C4-2B (cell line): ENCODE data around the gene KAT7.
A peak's percentile ranks its signal among the peaks of the same experiment; 100 is the strongest.

Experiments
- H3K27ac ChIP-seq: fragments of 450-650 bp; 2 replicates; pipeline ENCODE4 v1.5.1; 2017
- ZFX ChIP-seq: fragments of 450-650 bp; IDR thresholded peaks from 2 replicates; pipeline ENCODE4 v1.6.1; 2017
- TF ChIP-seq, protein P1 (sequence below): fragments of 450-650 bp; conservative IDR thresholded peaks from 2 replicates; pipeline ENCODE4 v1.5.1; 2017; ENCODE audit warnings: mild to moderate bottlenecking

The KAT7 gene

DNA sequence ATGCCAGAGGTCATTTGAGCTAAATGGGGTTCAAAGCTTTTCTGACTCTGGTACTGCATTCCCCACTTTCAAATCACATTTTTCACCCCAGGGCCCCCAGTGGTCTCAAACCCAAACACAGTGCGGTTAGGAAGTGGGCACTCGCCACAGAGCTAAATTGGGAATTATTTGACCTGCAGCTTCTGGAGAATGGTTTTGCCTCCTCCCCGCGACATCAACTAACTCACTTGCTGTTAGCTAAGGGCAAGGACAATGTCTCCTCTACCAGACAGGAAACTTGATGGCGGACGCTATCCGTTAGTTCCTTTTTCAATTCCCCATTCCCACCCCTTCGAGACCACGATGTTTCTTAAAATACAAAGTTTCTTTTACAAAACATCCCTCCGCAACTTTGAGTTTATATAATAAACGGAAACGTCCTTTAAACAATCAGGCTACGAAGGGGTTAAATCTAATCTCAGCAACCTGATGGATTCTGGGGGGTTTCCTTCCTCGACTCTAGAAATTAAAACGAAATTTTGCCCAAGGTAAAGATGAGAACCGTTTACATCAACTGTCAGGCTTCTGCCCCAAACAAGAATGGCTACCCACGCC lies 500 bp upstream of the KAT7 start:
- TF ChIP-seq, protein P1, sequence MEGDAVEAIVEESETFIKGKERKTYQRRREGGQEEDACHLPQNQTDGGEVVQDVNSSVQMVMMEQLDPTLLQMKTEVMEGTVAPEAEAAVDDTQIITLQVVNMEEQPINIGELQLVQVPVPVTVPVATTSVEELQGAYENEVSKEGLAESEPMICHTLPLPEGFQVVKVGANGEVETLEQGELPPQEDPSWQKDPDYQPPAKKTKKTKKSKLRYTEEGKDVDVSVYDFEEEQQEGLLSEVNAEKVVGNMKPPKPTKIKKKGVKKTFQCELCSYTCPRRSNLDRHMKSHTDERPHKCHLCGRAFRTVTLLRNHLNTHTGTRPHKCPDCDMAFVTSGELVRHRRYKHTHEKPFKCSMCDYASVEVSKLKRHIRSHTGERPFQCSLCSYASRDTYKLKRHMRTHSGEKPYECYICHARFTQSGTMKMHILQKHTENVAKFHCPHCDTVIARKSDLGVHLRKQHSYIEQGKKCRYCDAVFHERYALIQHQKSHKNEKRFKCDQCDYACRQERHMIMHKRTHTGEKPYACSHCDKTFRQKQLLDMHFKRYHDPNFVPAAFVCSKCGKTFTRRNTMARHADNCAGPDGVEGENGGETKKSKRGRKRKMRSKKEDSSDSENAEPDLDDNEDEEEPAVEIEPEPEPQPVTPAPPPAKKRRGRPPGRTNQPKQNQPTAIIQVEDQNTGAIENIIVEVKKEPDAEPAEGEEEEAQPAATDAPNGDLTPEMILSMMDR = no peak
- TF ChIP-seq ZFX = no peak
- H3K27ac ChIP-seq = peak overlapping the region; percentile 99

DNA sequence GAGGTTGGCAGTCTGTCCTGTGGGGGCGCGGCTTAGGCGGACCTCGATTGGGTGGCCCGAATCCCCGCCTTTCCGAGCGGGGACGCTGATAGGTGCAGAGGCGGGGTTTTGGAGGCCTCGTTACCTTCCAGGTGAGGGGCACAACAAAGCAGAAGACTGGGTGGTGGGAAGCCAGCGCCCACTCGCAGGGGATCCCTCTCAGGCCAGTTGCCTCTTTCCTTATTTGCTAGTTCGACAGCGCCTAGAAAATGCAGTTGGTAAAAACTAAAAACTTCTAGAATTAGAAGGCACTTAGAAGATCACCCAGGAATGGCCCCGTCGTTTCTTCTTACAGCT lies 730 bp downstream of the KAT7 start:
- TF ChIP-seq, protein P1 = no peak
- TF ChIP-seq ZFX = no peak
- H3K27ac ChIP-seq = peak overlapping the region; percentile 99

DNA sequence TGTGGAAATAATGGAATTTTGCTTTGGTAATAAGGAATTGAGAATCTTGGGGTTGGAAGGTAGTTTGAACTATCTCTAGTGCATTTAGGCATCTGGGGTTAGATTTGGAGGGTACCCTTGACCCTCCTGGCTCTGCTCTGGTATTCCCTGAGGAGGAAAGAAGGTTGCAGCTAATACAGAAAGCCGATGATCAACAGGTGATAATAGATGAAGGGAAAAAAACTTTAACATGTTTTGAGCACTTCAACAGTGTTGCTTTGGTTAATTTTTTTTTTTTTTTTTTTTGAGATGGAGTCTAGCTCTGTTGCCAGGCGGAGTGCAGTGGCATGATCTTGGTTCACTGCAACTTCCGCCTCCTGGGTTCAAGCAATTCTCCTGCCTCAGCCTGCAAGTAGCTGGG lies 4.8 kb downstream of the KAT7 start:
- H3K27ac ChIP-seq = no peak overlapping the region
- TF ChIP-seq, protein P1 = no peak
- TF ChIP-seq ZFX = no peak

DNA sequence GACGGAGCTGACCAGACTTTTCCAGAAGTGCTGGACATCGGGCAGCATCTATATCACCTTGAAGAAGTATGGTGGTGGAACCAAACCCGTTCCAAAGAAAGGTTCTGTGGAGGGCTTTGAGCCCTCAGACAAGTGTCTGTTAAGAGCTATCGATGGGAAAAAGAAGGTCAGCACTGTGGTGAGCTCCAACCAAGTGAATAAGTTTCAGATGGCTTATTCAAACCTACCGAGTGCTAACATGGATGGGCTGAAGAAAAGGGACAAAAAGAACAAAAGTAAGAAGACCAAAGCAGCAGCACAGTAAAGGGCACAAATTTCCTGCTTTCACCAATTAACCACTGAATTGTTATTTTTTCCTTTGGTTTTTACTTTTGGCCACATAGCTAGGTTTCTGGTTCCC lies 6.9 kb downstream of the KAT7 start:
- no peak overlapping the region for H3K27ac ChIP-seq
- no peak for TF ChIP-seq ZFX

DNA sequence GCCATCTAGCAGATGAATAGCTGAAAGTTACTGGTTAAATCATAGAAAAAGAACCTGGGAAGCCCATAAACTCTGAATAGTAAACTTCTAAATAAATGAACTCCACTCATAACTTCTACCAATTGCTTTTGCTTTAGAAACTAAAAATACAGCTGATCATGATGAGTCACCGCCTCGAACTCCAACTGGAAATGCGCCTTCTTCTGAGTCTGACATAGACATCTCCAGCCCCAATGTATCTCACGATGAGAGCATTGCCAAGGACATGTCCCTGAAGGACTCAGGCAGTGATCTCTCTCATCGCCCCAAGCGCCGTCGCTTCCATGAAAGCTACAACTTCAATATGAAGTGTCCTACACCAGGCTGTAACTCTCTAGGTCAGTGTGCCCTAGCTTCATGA lies 9.7 kb downstream of the KAT7 start:
- TF ChIP-seq ZFX = no peak
- TF ChIP-seq, protein P1 = no peak
- H3K27ac ChIP-seq = no peak overlapping the region

DNA sequence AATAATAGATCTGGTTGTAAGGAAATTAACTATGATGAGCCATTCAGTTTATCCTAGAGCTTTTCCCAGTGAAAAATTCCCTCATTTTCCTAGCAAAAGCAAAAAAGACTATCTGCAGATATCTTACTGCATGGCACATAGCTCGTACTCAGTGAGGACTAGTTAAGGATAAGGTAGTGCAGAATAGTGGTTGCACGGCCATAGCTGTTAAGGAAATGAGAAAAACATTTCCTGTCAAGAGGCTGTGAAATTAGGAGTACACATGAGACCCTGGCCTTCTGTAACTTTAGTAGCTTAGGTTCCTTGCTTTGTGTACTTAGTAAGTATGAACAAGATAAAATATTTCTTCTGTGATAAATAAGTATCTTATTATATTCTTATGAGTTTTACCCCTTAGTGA lies 10.3 kb downstream of the KAT7 start:
- TF ChIP-seq ZFX = no peak
- TF ChIP-seq, protein P1 = no peak
- H3K27ac ChIP-seq = no peak overlapping the region

DNA sequence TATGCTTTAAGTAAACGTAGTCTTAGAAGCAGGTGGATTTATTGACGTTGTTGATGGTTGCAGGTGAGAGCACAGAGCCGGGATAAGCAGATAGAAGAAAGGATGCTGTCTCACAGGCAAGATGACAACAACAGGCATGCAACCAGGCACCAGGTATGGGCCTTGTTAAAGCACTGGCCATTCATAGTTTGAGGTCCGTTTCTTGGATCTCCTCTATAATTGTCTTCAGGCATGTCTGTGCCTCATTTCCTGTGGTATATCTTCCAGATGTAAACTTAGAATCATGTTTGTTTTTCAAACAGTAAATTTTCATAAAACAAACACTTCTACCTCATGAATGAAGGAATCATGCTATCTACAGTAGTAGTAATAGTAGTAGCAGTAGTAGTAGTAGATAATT lies 20.6 kb downstream of the KAT7 start:
- H3K27ac ChIP-seq = no peak overlapping the region
- no peak for TF ChIP-seq ZFX

DNA sequence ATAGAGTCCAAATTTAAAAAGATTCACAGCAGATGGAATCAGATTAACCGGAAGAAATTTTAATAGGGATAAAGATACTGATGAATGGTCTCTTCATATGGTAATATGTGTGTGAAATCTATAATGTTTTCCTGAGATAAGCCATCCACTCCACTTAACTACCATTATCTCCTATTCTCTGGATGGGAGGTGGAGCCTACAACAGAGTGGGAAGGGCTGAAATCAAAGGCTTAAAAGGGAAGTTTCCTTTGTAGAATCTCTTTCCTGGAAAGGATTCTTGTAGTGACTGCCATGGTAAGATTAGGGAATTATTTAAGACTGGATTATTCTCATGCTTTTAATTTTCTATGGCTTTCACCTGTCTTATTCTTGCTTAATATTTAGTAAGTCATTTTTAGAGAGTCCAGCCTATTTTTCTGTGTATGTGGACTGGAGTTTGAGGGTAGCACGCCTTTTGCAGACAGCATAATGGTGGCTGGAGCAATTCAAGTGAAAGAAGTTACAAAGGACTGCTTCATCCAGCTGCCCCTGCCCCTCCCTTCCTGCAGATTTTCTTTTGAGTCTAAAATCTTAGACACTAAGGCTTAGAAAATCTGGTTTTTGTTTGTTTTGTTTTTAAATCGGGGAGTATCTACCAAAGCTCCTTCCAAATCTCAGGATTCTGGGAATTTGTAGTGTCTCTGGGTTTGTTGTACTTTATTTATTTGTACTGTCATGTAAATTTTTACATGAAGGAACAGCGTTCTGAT lies 26.5 kb downstream of the KAT7 start:
- TF ChIP-seq ZFX = no peak
- TF ChIP-seq, protein P1 = no peak

More for the DNA sequence above, 26.5 kb downstream of the KAT7 start:
- peak overlapping the region; percentile 74; the same call in 1 of the 2 replicates for H3K27ac ChIP-seq
